Measurements from ENCODE around the gene IRGC. TPM values are rescaled to one million over a fixed set of nuclear protein-coding genes. Genes with fewer than 3 reads are reported as not detected.

The IRGC gene
- total and polyA plus RNA-seq, 9 of the 15 experiments (the other 6 are each of a cell fraction or from before 2014, with no cell fraction given): not detected

DNA sequence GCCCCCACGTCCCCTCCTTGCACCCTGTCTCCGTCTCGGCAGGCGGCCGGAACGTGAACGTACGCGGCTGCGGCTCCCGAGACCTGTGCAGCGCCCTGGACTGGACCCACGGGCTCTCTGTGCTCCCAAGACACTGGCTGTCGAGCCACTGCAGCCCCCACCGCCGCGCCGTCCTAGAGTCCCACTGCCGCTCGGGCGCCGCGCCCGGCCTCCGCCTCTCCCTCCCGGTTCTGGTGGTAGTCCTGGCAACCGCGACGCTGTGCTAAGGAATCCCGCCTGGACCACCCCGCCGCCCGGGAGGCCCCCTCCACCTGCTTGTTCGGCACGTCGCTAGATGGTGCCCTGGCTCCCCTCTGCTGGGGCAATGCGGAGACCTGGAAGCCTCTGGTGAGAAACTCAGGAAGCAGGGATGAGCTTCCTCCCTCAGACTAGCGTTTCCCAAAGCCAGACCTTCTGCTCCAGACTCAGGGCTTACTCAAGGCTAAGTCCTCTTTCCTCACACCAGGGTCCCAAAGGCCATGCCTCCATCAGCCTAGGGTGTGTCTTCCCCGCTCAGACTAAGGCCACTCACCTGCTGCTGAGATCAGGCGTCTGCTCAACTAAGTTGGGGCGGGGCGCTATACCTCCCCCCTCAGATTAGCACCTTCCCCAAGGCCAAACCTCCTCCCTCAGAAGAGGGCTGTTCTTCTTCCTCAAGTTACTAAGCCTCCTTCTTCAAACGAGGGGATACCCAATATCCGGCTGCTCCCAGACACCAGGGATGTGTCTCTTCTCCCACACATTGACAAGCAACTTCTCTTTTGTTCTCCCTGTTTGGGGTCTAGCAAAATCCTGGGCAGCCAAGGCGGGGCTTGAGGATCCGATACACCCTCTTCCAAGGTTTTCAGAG is 16.1 kb upstream of the IRGC start:
- TF ChIP-seq ZFP36 (IDR thresholded peaks at IDR 0.05; ENCODE audit: low read depth, low read length, partially characterized antibody) (peak; percentile 55), RBM17 (IDR thresholded peaks at IDR 0.05; ENCODE audit: borderline replicate concordance, low read depth, low read length) (no peak)
- H3K4me3 ChIP-seq: no peak overlapping the region
- no peaks in the 10 kb centered on the region for H3K36me3 ChIP-seq (ENCODE audit: control insufficient read depth, insufficient read depth, low read length)
- intact Hi-C loops (cut with micrococcal nuclease) (no loop called here), in situ Hi-C loops (cut with MboI) (no loop called here)
- CTCF ChIA-PET (ENCODE audit: low intra/inter-chr PET ratio): no interaction called here
- 0 out of 5 replicates have a peak, but pooled peaks cover 0 to 3% of the 10 kb centered on the region in 2 experiments for H3K27me3 ChIP-seq (ENCODE audit: control insufficient read depth in 2 of 2, insufficient read depth in 2 of 2, low read length in 2 of 2)
- BruUV-seq (replicated peaks): no TSS peak
- H2AFZ ChIP-seq (ENCODE audit: low read depth, low read length): no peak overlapping the region
- H3K4me2 ChIP-seq (ENCODE audit: insufficient read depth, low read length): no peak overlapping the region
- H3K9ac ChIP-seq (ENCODE audit: insufficient read depth in 1 of 2, low read depth in 2 of 2, low read length in 2 of 2): no peak overlapping the region
- H3K4me1 ChIP-seq (replicated peaks in 1 of 2; ENCODE audit: control insufficient read depth in 2 of 2, insufficient read depth in 2 of 2, low read length in 2 of 2): peaks cover 18 to 25% of the 10 kb centered on the region in 2 experiments
- POLR2A ChIA-PET: interaction anchor here (1.0 kb wide), 1 partner anchor 24 kb away, joined by 5 read pairs; no protein-coding TSS in a partner anchor
- no peaks in the 10 kb centered on the region for H4K20me1 ChIP-seq (replicated peaks; ENCODE audit: control insufficient read depth, insufficient read depth, low read length)
- FAIRE-seq (no peak), DNase-seq (ENCODE audit: extremely low read depth in 1 of 4, low spot score in 3 of 4) (no peak), ATAC-seq (peak; percentile 19; the same call in 1 of the 3 replicates)
- no peaks in the 10 kb centered on the region for H3K9me3 ChIP-seq (replicated peaks; ENCODE audit: control insufficient read depth, insufficient read depth, low read depth, low read length)
- peak overlapping the region; percentile 78; the same call in 1 of the 3 replicates for H3K27ac ChIP-seq (ENCODE audit: extremely low read depth, low read depth, low read length)
- WGBS (ENCODE audit: insufficient coverage, low coverage, missing lambda C conversion rate): 67% methylated on average over 17 of the region's 46 CpGs
- H3K9me1 ChIP-seq (ENCODE audit: control insufficient read depth, insufficient read depth, low read length): no peaks in the 10 kb centered on the region
- no peaks in the 10 kb centered on the region for H3K79me2 ChIP-seq (ENCODE audit: control insufficient read depth, insufficient read depth, low read length)

DNA sequence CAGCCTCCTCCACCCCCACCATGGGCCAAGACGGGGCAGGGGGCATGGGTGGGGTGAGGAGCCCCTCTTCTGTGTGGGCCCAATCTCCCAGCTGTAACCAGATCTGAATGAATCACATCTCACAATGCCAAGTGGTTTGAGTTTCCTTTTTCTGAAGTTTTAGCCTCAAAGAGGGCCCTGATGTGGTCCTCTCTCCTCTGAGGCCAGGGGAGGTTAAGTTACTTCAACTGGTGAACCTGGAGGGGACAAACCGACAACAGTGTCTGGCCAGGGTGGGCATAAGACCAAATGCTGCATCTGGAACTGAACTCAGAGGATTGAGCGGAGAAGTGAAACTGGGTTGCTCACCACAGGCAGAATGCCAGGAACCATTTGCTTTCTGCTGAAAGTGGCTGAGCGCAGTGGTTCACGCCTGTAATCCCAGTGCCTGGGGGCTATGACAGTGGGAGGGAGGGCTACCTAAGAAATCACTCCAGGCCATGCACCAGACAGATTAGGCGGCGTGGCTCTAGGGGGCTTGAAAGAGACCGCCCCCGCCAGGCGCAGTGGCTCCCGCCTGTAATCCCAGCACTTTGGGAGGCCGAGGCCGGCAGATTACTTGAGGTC is 15.4 kb upstream of the IRGC start:
- Histone ChIP-seq H2AFZ (ENCODE audit: low read depth, low read length) (peak overlapping the region; percentile 54), H3K9me3 (replicated peaks; ENCODE audit: control insufficient read depth, insufficient read depth, low read depth, low read length) (no peaks in the 10 kb centered on the region), H3K79me2 (ENCODE audit: control insufficient read depth, insufficient read depth, low read length) (no peaks in the 10 kb centered on the region), H3K27ac (ENCODE audit: extremely low read depth, low read depth, low read length) (peak overlapping the region; percentile 78; the same call in 1 of the 3 replicates), H3K4me1 (replicated peaks in 1 of 2; ENCODE audit: control insufficient read depth in 2 of 2, insufficient read depth in 2 of 2, low read length in 2 of 2) (peaks cover 18 to 25% of the 10 kb centered on the region in 2 experiments), H4K20me1 (replicated peaks; ENCODE audit: control insufficient read depth, insufficient read depth, low read length) (no peaks in the 10 kb centered on the region), H3K9ac (ENCODE audit: insufficient read depth in 1 of 2, low read depth in 2 of 2, low read length in 2 of 2) (peak overlapping the region; percentile 52 to 66; a peak in 2 of 4 replicates), H3K4me2 (ENCODE audit: insufficient read depth, low read length) (peak overlapping the region; percentile 75), H3K9me1 (ENCODE audit: control insufficient read depth, insufficient read depth, low read length) (no peaks in the 10 kb centered on the region), H3K36me3 (ENCODE audit: control insufficient read depth, insufficient read depth, low read length) (no peaks in the 10 kb centered on the region), H3K4me3 (no peak overlapping the region), H3K27me3 (ENCODE audit: control insufficient read depth in 2 of 2, insufficient read depth in 2 of 2, low read length in 2 of 2) (no peaks in the 10 kb centered on the region)
- WGBS (ENCODE audit: insufficient coverage, low coverage, missing lambda C conversion rate): 56% methylated on average over 13 of the region's 13 CpGs
- TF ChIP-seq SRF (CRISPR knock-in tag; IDR thresholded peaks at IDR 0.05) (no peak), NR2C2 (CRISPR knock-in tag; IDR thresholded peaks at IDR 0.05) (0 out of 2 replicates have a peak, but pooled peaks have one; percentile 21), NR2C2 (tag; IDR thresholded peaks at IDR 0.05) (no peak), ZNF589 (CRISPR knock-in tag; IDR thresholded peaks at IDR 0.05; ENCODE audit: low read depth) (0 out of 2 replicates have a peak, but pooled peaks have one; percentile 18), ZNF436 (CRISPR knock-in tag; IDR thresholded peaks at IDR 0.05) (no peak)
- ChIA-PET POLR2A (interaction anchor here (1.0 kb wide), 1 partner anchor 23 kb away, joined by 5 read pairs; no protein-coding TSS in a partner anchor), CTCF (ENCODE audit: low intra/inter-chr PET ratio) (no interaction called here)
- BruUV-seq (replicated peaks): no TSS peak
- intact Hi-C loops (cut with micrococcal nuclease) (no loop called here), in situ Hi-C loops (cut with MboI) (no loop called here)
- DNase-seq (ENCODE audit: extremely low read depth in 1 of 4, low spot score in 3 of 4) (no peak), ATAC-seq (peak; percentile 31), FAIRE-seq (no peak)

All from K562 (cell line).